Measurements from ENCODE around the gene PEX14.

DNA sequence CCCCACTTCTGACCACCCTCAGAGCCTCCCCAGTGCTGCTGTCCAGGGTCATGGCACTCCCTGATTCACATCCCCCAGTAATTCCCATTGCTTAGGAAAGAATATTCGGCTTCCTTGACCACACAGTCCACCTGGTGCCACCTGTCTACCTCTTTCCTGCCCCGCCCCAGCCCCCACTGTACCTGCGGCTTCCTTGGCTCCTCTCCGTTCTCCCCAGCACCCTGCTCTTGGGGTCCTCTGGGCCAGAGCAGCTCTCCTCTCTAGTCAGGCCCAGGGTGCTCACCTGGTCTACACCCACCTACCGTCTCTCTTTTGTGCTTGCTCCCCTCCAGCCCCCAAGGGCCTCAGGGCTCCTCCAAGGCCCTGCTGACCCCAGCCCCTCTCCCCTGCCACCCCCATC is 142.6 kb downstream of the PEX14 start:
- TF ChIP-seq NFE2L1 (CRISPR knock-in tag; IDR thresholded peaks at IDR 0.05) (no peak), ESRRA (CRISPR knock-in tag; IDR thresholded peaks at IDR 0.05; ENCODE audit: borderline replicate concordance) (no peak), TP53 (CRISPR knock-in tag; IDR thresholded peaks at IDR 0.05) (no peak), JUN (CRISPR knock-in tag; IDR thresholded peaks at IDR 0.05) (no peak)
- TF ChIP-seq, protein P1, sequence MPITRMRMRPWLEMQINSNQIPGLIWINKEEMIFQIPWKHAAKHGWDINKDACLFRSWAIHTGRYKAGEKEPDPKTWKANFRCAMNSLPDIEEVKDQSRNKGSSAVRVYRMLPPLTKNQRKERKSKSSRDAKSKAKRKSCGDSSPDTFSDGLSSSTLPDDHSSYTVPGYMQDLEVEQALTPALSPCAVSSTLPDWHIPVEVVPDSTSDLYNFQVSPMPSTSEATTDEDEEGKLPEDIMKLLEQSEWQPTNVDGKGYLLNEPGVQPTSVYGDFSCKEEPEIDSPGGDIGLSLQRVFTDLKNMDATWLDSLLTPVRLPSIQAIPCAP (CRISPR knock-in tag; IDR thresholded peaks at IDR 0.05): no peak
- TF ChIP-seq, protein P2, sequence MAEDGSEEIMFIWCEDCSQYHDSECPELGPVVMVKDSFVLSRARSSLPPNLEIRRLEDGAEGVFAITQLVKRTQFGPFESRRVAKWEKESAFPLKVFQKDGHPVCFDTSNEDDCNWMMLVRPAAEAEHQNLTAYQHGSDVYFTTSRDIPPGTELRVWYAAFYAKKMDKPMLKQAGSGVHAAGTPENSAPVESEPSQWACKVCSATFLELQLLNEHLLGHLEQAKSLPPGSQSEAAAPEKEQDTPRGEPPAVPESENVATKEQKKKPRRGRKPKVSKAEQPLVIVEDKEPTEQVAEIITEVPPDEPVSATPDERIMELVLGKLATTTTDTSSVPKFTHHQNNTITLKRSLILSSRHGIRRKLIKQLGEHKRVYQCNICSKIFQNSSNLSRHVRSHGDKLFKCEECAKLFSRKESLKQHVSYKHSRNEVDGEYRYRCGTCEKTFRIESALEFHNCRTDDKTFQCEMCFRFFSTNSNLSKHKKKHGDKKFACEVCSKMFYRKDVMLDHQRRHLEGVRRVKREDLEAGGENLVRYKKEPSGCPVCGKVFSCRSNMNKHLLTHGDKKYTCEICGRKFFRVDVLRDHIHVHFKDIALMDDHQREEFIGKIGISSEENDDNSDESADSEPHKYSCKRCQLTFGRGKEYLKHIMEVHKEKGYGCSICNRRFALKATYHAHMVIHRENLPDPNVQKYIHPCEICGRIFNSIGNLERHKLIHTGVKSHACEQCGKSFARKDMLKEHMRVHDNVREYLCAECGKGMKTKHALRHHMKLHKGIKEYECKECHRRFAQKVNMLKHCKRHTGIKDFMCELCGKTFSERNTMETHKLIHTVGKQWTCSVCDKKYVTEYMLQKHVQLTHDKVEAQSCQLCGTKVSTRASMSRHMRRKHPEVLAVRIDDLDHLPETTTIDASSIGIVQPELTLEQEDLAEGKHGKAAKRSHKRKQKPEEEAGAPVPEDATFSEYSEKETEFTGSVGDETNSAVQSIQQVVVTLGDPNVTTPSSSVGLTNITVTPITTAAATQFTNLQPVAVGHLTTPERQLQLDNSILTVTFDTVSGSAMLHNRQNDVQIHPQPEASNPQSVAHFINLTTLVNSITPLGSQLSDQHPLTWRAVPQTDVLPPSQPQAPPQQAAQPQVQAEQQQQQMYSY (CRISPR knock-in tag; IDR thresholded peaks at IDR 0.05): no peak
- TF ChIP-seq, protein P3, sequence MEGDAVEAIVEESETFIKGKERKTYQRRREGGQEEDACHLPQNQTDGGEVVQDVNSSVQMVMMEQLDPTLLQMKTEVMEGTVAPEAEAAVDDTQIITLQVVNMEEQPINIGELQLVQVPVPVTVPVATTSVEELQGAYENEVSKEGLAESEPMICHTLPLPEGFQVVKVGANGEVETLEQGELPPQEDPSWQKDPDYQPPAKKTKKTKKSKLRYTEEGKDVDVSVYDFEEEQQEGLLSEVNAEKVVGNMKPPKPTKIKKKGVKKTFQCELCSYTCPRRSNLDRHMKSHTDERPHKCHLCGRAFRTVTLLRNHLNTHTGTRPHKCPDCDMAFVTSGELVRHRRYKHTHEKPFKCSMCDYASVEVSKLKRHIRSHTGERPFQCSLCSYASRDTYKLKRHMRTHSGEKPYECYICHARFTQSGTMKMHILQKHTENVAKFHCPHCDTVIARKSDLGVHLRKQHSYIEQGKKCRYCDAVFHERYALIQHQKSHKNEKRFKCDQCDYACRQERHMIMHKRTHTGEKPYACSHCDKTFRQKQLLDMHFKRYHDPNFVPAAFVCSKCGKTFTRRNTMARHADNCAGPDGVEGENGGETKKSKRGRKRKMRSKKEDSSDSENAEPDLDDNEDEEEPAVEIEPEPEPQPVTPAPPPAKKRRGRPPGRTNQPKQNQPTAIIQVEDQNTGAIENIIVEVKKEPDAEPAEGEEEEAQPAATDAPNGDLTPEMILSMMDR (IDR thresholded peaks at IDR 0.05): no peak
- TF ChIP-seq, protein P4, sequence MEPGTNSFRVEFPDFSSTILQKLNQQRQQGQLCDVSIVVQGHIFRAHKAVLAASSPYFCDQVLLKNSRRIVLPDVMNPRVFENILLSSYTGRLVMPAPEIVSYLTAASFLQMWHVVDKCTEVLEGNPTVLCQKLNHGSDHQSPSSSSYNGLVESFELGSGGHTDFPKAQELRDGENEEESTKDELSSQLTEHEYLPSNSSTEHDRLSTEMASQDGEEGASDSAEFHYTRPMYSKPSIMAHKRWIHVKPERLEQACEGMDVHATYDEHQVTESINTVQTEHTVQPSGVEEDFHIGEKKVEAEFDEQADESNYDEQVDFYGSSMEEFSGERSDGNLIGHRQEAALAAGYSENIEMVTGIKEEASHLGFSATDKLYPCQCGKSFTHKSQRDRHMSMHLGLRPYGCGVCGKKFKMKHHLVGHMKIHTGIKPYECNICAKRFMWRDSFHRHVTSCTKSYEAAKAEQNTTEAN (CRISPR knock-in tag; IDR thresholded peaks at IDR 0.05): no peak

Data from WTC11 (cell line).